ENCODE results near the gene KHDC4. TPM values are rescaled to one million over a fixed set of nuclear protein-coding genes. Genes with fewer than 3 reads are reported as not detected.
A peak's percentile ranks its signal among the peaks of the same experiment; 100 is the strongest.

KHDC4 gene
- total and polyA plus RNA-seq, 10 of the 15 experiments (the other 5 are each of a cell fraction or from before 2014, with no cell fraction given): 11.7 to 109 (median 41.9) TPM

DNA sequence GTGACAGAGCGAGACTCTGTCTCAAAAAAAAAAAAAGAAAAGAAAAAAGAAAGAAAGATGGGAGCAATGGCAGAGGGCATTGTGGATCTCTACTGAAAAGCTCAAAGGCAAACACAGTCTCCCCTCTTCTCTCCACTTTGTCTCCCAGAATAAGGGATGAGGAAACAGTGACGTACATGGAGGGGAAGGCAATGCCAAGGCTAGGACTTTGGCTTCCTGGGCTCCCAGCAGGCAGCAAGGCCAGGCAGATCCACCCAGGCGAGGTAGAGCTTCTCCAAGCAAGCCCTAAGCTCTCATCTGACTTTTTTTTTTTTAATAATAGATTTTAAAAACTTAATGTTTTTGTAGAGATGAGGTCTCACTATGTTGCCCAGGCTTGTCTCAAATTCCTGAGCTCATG lies 39.5 kb upstream of the KHDC4 start:
- no peak for ATAC-seq
- FAIRE-seq: no peak
- in situ Hi-C loops (cut with MboI): no loop called here
- no peak for TF ChIP-seq RCOR1 (conservative IDR thresholded peaks at IDR 0.05; ENCODE audit: low read depth, low read length)
- no peak for TF ChIP-seq CBX5 (IDR thresholded peaks at IDR 0.05; ENCODE audit: low read depth)
- no peak for TF ChIP-seq ZSCAN29 (IDR thresholded peaks at IDR 0.05)
- no peak for TF ChIP-seq MEF2A (IDR thresholded peaks at IDR 0.05; ENCODE audit: insufficient read depth, low read depth, low read length)
- TF ChIP-seq, protein P1, sequence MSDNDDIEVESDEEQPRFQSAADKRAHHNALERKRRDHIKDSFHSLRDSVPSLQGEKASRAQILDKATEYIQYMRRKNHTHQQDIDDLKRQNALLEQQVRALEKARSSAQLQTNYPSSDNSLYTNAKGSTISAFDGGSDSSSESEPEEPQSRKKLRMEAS (IDR thresholded peaks at IDR 0.05; ENCODE audit: low read depth, low read length): no peak
- TF ChIP-seq IKZF1 (conservative IDR thresholded peaks at IDR 0.05): no peak
- TF ChIP-seq ATF7 (IDR thresholded peaks at IDR 0.05; ENCODE audit: low read depth): no peak
- TF ChIP-seq MYB (IDR thresholded peaks at IDR 0.05; ENCODE audit: borderline replicate concordance, low read depth, low read length): no peak
- no peak for TF ChIP-seq TBL1XR1 (IDR thresholded peaks at IDR 0.05; ENCODE audit: low read depth, low read length)
- no peak for TF ChIP-seq KLF5 (IDR thresholded peaks at IDR 0.05; ENCODE audit: partially characterized antibody)
- no peak for TF ChIP-seq SREBF1 (IDR thresholded peaks at IDR 0.05; ENCODE audit: low read length)
- Histone ChIP-seq H3K27me3 (replicated peaks in 1 of 2; ENCODE audit: control insufficient read depth in 2 of 2, insufficient read depth in 2 of 2, low read length in 1 of 2) (no peaks in the 10 kb centered on the region), H3K36me3 (ENCODE audit: control insufficient read depth in 2 of 2, insufficient read depth in 2 of 2, low read length in 1 of 2) (peaks cover 2 to 10% of the 10 kb centered on the region in 2 experiments; a peak in 3 of 4 replicates), H3K27ac (ENCODE audit: control insufficient read depth, insufficient read depth) (no peak overlapping the region), H4K20me1 (ENCODE audit: control insufficient read depth, insufficient read depth) (peaks cover 4% of the 10 kb centered on the region; the same call in 1 of the 2 replicates), H3K9ac (ENCODE audit: control insufficient read depth, insufficient read depth, low read length) (no peak overlapping the region), H3K4me3 (peak overlapping the region; percentile 100; the same call in 1 of the 2 replicates), H3K4me2 (ENCODE audit: control insufficient read depth, insufficient read depth) (peak overlapping the region; percentile 26; the same call in 1 of the 2 replicates), H2AFZ (ENCODE audit: control insufficient read depth, low read depth, low read length) (no peak overlapping the region), H3K4me1 (ENCODE audit: control insufficient read depth, insufficient read depth, low read length) (peaks cover 40% of the 10 kb centered on the region), H3K79me2 (ENCODE audit: control insufficient read depth, insufficient read depth, low read length) (peaks cover 96% of the 10 kb centered on the region), H3K9me3 (replicated peaks; ENCODE audit: control insufficient read depth, insufficient read depth, low read length) (no peaks in the 10 kb centered on the region)
- intact Hi-C loops (cut with micrococcal nuclease; ENCODE audit: unreplicated experiment): no loop called here
- RAD21 ChIA-PET (ENCODE audit: unreplicated experiment): interaction anchor here (1.0 to 14.4 kb wide), 5 partner anchors 14 to 39 kb away, joined by 3 to 214 read pairs (median 7); partner anchors contain the start of genes KHDC4 and RXFP4
- SMC1A ChIA-PET (ENCODE audit: uncharacterized antibody, unreplicated experiment): interaction anchor here (0.6 to 16.7 kb wide), 7 partner anchors 10 to 91 kb away, joined by 3 to 229 read pairs (median 15); partner anchors contain the start of gene RXFP4
- DNase-seq (ENCODE audit: low read depth, low spot score): no peak
- WGBS (ENCODE audit: insufficient coverage, insufficient replicate concordance, low lambda C conversion rate, missing lambda C conversion rate): 58% methylated on average over 2 of the region's 3 CpGs
- POLR2A ChIA-PET: interaction anchor here (0.7 to 14.9 kb wide), 7 partner anchors 9 to 86 kb away, joined by 3 to 273 read pairs (median 4); partner anchors contain the start of gene RXFP4
- CTCF ChIA-PET: interaction anchor here (1.1 to 14.7 kb wide), 7 partner anchors 7 to 93 kb away, joined by 3 to 227 read pairs (median 9); partner anchors contain the start of gene RXFP4
- BruUV-seq (replicated peaks): no TSS peak
